ENCODE results near the gene IFNA2.

Gene IFNA2

DNA sequence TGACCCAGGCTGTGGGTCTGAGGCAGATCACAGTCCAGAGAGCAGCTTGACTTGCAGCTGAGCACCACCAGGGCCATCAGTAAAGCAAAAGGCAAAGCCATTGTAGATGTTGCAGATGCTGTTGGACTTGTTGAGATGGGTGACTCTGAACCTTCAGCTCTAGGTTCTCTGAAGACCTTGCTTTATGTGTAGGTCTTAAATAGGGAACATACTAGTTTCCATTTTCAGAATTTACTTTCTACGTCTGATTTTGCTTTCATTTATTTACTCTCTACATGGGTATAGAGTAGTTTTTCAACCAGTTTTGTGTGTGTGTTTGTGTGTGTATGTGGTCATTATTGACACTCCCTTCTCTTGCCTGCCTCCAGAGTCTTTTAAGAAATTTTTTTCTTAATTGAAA, 34.4 kb downstream of the IFNA2 start, which contains the start of gene IFNA6:
Gene IFNA6, minus strand, starts transcription at position 101 of the 400 bp plus-strand sequence. Its CDS starts 0 bp downstream, at position 101.
- FAIRE-seq (no peak), DNase-seq (ENCODE audit: insufficient read length, low spot score) (no peak)
- no peak for TF ChIP-seq POLR2A (IDR thresholded peaks at IDR 0.05; ENCODE audit: low read depth, low read length)

GRCh38 chr9:21348430-21348970, 36.7 kb downstream of the IFNA2 start:
- TF ChIP-seq POLR2A (IDR thresholded peaks at IDR 0.05; ENCODE audit: low read depth, low read length): no peak
- FAIRE-seq: no peak
- DNase-seq (ENCODE audit: insufficient read length, low spot score): no peak

- no peak for FAIRE-seq
- DNase-seq (ENCODE audit: insufficient read length, low spot score): no peak
- TF ChIP-seq POLR2A (IDR thresholded peaks at IDR 0.05; ENCODE audit: low read depth, low read length): no peak
Observed at GRCh38 chr9:21340735-21341134, 44.5 kb downstream of the IFNA2 start.

- FAIRE-seq (peak; percentile 61), DNase-seq (ENCODE audit: insufficient read length, low spot score) (no peak)
- no peak for TF ChIP-seq POLR2A (IDR thresholded peaks at IDR 0.05; ENCODE audit: low read depth, low read length)
Observed at GRCh38 chr9:21336457-21336856, 48.7 kb downstream of the IFNA2 start.

GRCh38 chr9:21334701-21335632, 50.2 kb downstream of the IFNA2 start, which contains the start of gene KLHL9:
KLHL9 (minus strand) TSS chr9:21335404; CDS start chr9:21334859, 545 bp downstream.
- DNase-seq (ENCODE audit: insufficient read length, low spot score) (peak; percentile 86), FAIRE-seq (peak; percentile 87)
- peak; percentile 49; the same call in 1 of the 2 replicates for TF ChIP-seq POLR2A (IDR thresholded peaks at IDR 0.05; ENCODE audit: low read depth, low read length)
